Measurements from ENCODE around the gene ITPK1. TPM values are rescaled to one million over a fixed set of nuclear protein-coding genes. Genes with fewer than 3 reads are reported as not detected.

Gene ITPK1
- total and polyA plus RNA-seq, 2 experiments from 2014 or later = 35.9 to 101 TPM

DNA sequence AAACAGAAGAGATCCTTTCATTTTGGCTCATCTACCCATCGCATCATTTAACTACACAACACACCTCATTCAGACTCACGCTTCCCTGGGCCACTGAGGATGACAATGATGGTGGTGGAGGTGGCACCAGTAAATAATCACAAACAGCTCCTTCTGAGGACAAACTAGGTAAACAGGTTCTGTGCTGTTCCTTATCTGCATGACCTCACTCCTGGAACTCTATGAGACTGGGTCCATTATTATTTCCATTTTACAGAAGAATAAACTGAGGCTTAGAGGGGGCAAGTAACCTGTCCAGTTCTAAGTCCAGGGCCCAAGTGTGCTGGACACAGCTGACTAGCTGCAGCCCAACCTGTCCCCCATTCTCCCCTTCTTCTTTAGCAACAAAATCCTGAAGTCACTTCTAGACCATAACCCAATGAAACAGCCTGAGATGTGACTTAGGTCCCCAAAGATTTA is 50.4 kb downstream of the ITPK1 start:
- H3K4me3 ChIP-seq = no peak overlapping the region
- H3F3A ChIP-seq (replicated peaks; ENCODE audit: low read depth) = no peaks in the 10 kb centered on the region; the same call in 1 of the 2 replicates
- H3K27ac ChIP-seq (ENCODE audit: low read depth) = no peak overlapping the region
- no peak for DNase-seq (ENCODE audit: low spot score)
- Mint-ChIP-seq H3K4me1 (peaks cover 46% of the 10 kb centered on the region), H3K27ac (no peak overlapping the region), H3K36me3 (ENCODE audit: low read depth) (no peaks in the 10 kb centered on the region; the same call in 2 of the 3 replicates), H3K4me3 (no peak overlapping the region), H3K27me3 (ENCODE audit: insufficient read depth, low read depth, poor library complexity) (peaks cover 16% of the 10 kb centered on the region), H3K9me3 (no peaks in the 10 kb centered on the region; the same call in 2 of the 3 replicates)
- peaks cover 49% of the 10 kb centered on the region for H3K79me2 ChIP-seq (replicated peaks; ENCODE audit: insufficient read depth)
- no peaks in the 10 kb centered on the region for H3K9me2 ChIP-seq (ENCODE audit: insufficient read depth)
- TF ChIP-seq CREB1 (CRISPR knock-in tag; IDR thresholded peaks at IDR 0.05; ENCODE audit: low read depth) (no peak), EZH2 (IDR thresholded peaks at IDR 0.05; ENCODE audit: low read depth, unreplicated experiment) (no peak), ZNF114 (CRISPR knock-in tag; IDR thresholded peaks at IDR 0.05) (no peak), POLR2AphosphoS5 (IDR thresholded peaks at IDR 0.05; ENCODE audit: low read depth) (no peak), JUNB (IDR thresholded peaks at IDR 0.05; ENCODE audit: unreplicated experiment) (no peak), NANOG (IDR thresholded peaks at IDR 0.05; ENCODE audit: borderline replicate concordance) (no peak), ZNF331 (CRISPR knock-in tag; IDR thresholded peaks at IDR 0.05; ENCODE audit: low read depth) (no peak), EZH2phosphoT487 (IDR thresholded peaks at IDR 0.05; ENCODE audit: unreplicated experiment) (no peak), STAT1 (IDR thresholded peaks at IDR 0.05; ENCODE audit: unreplicated experiment) (no peak)
- TF ChIP-seq, protein P1, sequence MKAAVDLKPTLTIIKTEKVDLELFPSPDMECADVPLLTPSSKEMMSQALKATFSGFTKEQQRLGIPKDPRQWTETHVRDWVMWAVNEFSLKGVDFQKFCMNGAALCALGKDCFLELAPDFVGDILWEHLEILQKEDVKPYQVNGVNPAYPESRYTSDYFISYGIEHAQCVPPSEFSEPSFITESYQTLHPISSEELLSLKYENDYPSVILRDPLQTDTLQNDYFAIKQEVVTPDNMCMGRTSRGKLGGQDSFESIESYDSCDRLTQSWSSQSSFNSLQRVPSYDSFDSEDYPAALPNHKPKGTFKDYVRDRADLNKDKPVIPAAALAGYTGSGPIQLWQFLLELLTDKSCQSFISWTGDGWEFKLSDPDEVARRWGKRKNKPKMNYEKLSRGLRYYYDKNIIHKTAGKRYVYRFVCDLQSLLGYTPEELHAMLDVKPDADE (IDR thresholded peaks at IDR 0.05) = no peak
- TF ChIP-seq, protein P2, sequence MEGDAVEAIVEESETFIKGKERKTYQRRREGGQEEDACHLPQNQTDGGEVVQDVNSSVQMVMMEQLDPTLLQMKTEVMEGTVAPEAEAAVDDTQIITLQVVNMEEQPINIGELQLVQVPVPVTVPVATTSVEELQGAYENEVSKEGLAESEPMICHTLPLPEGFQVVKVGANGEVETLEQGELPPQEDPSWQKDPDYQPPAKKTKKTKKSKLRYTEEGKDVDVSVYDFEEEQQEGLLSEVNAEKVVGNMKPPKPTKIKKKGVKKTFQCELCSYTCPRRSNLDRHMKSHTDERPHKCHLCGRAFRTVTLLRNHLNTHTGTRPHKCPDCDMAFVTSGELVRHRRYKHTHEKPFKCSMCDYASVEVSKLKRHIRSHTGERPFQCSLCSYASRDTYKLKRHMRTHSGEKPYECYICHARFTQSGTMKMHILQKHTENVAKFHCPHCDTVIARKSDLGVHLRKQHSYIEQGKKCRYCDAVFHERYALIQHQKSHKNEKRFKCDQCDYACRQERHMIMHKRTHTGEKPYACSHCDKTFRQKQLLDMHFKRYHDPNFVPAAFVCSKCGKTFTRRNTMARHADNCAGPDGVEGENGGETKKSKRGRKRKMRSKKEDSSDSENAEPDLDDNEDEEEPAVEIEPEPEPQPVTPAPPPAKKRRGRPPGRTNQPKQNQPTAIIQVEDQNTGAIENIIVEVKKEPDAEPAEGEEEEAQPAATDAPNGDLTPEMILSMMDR (conservative IDR thresholded peaks at IDR 0.05; ENCODE audit: low read depth in 2 of 2) = no peak
- TF ChIP-seq, protein P3, sequence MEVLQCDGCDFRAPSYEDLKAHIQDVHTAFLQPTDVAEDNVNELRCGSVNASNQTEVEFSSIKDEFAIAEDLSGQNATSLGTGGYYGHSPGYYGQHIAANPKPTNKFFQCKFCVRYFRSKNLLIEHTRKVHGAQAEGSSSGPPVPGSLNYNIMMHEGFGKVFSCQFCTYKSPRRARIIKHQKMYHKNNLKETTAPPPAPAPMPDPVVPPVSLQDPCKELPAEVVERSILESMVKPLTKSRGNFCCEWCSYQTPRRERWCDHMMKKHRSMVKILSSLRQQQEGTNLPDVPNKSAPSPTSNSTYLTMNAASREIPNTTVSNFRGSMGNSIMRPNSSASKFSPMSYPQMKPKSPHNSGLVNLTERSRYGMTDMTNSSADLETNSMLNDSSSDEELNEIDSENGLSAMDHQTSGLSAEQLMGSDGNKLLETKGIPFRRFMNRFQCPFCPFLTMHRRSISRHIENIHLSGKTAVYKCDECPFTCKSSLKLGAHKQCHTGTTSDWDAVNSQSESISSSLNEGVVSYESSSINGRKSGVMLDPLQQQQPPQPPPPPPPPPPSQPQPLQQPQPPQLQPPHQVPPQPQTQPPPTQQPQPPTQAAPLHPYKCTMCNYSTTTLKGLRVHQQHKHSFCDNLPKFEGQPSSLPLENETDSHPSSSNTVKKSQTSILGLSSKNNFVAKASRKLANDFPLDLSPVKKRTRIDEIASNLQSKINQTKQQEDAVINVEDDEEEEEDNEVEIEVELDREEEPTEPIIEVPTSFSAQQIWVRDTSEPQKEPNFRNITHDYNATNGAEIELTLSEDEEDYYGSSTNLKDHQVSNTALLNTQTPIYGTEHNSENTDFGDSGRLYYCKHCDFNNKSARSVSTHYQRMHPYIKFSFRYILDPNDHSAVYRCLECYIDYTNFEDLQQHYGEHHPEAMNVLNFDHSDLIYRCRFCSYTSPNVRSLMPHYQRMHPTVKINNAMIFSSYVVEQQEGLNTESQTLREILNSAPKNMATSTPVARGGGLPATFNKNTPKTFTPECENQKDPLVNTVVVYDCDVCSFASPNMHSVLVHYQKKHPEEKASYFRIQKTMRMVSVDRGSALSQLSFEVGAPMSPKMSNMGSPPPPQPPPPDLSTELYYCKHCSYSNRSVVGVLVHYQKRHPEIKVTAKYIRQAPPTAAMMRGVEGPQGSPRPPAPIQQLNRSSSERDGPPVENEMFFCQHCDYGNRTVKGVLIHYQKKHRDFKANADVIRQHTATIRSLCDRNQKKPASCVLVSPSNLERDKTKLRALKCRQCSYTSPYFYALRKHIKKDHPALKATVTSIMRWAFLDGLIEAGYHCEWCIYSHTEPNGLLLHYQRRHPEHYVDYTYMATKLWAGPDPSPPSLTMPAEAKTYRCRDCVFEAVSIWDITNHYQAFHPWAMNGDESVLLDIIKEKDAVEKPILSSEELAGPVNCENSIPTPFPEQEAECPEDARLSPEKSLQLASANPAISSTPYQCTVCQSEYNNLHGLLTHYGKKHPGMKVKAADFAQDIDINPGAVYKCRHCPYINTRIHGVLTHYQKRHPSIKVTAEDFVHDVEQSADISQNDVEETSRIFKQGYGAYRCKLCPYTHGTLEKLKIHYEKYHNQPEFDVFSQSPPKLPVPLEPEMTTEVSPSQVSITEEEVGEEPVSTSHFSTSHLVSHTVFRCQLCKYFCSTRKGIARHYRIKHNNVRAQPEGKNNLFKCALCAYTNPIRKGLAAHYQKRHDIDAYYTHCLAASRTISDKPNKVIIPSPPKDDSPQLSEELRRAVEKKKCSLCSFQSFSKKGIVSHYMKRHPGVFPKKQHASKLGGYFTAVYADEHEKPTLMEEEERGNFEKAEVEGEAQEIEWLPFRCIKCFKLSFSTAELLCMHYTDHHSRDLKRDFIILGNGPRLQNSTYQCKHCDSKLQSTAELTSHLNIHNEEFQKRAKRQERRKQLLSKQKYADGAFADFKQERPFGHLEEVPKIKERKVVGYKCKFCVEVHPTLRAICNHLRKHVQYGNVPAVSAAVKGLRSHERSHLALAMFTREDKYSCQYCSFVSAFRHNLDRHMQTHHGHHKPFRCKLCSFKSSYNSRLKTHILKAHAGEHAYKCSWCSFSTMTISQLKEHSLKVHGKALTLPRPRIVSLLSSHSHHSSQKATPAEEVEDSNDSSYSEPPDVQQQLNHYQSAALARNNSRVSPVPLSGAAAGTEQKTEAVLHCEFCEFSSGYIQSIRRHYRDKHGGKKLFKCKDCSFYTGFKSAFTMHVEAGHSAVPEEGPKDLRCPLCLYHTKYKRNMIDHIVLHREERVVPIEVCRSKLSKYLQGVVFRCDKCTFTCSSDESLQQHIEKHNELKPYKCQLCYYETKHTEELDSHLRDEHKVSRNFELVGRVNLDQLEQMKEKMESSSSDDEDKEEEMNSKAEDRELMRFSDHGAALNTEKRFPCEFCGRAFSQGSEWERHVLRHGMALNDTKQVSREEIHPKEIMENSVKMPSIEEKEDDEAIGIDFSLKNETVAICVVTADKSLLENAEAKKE (CRISPR knock-in tag; IDR thresholded peaks at IDR 0.05) = no peak
- TF ChIP-seq, protein P4, sequence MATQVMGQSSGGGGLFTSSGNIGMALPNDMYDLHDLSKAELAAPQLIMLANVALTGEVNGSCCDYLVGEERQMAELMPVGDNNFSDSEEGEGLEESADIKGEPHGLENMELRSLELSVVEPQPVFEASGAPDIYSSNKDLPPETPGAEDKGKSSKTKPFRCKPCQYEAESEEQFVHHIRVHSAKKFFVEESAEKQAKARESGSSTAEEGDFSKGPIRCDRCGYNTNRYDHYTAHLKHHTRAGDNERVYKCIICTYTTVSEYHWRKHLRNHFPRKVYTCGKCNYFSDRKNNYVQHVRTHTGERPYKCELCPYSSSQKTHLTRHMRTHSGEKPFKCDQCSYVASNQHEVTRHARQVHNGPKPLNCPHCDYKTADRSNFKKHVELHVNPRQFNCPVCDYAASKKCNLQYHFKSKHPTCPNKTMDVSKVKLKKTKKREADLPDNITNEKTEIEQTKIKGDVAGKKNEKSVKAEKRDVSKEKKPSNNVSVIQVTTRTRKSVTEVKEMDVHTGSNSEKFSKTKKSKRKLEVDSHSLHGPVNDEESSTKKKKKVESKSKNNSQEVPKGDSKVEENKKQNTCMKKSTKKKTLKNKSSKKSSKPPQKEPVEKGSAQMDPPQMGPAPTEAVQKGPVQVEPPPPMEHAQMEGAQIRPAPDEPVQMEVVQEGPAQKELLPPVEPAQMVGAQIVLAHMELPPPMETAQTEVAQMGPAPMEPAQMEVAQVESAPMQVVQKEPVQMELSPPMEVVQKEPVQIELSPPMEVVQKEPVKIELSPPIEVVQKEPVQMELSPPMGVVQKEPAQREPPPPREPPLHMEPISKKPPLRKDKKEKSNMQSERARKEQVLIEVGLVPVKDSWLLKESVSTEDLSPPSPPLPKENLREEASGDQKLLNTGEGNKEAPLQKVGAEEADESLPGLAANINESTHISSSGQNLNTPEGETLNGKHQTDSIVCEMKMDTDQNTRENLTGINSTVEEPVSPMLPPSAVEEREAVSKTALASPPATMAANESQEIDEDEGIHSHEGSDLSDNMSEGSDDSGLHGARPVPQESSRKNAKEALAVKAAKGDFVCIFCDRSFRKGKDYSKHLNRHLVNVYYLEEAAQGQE (IDR thresholded peaks at IDR 0.05; ENCODE audit: unreplicated experiment) = no peak
- H2AFZ ChIP-seq = no peak overlapping the region
- H3K4me2 ChIP-seq = no peak overlapping the region
- H3K27me3 ChIP-seq (ENCODE audit: insufficient read depth) = no peaks in the 10 kb centered on the region
- H3K4me1 ChIP-seq (ENCODE audit: insufficient read depth) = no peaks in the 10 kb centered on the region; the same call in none of the 2 replicates
- peaks cover 4% of the 10 kb centered on the region; the same call in 1 of the 2 replicates for H4K20me1 ChIP-seq (replicated peaks; ENCODE audit: insufficient read depth)
- ATAC-seq = no peak
- H3K36me3 ChIP-seq (ENCODE audit: insufficient read depth) = no peaks in the 10 kb centered on the region

Measured in GM23338 (cell line).